NCI-H2029 (cell line): Measurements from ENCODE around the gene ALDOA.
"Not testable (repeated sequence)": the region's sequence is repeated elsewhere in the genome, so short reads cannot be mapped to it uniquely, and the experiment has no call there.

ENCODE experiments used
- DNase-seq: peaks from one replicate; lab custom pipeline; 2025; lab: John Stamatoyannopoulos, UW

Gene ALDOA

DNA sequence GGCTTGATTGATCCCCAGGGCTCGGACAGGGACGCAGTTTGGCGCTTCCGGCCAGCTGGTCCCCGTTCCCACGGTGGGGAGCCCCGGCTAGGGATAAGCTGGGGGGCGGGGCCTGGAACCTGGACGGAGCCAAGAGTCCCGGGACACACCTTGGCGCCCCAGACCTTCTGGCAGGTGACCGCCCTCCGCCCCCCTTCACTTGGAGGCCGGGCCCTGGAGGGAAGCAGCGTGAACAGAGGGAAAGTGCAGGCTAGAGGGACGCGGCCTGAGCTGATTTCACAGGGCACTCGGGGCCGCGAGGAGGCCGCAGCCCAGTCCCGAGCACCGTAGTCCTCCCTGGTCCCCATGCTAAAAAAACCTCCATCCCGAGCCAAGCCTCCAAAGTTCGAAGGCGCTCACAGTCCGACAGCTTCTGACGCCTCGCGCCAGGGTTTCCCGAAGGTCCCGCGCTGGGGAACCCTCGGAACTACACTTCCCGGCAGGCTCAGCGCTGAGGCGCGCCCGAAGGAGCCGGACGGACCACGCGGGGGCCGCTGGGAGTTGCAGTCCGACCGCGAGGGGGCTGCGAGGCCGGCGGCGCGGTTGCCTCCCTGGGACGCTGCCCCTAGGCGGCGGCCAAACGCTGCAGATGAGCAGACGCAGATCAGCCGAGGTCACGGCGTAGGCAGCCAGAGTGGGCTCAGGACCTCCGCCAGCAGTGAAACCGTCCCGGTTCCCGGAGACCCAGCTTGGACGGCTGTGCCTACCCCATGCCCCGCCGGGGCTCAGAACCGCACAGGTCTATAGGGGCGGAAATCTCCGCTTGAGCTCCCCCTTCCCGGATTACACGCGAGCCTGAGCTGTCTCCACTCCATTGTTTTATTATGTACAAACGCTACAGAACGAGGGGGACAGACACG lies 26.2 kb downstream of the ALDOA start, which contains the start of gene TBX6:
Gene TBX6 (minus strand): TSS at position 451 of the 899 bp plus-strand sequence. CDS start 731 bp downstream, outside the sequence.
- peak; percentile 85 for DNase-seq

DNA sequence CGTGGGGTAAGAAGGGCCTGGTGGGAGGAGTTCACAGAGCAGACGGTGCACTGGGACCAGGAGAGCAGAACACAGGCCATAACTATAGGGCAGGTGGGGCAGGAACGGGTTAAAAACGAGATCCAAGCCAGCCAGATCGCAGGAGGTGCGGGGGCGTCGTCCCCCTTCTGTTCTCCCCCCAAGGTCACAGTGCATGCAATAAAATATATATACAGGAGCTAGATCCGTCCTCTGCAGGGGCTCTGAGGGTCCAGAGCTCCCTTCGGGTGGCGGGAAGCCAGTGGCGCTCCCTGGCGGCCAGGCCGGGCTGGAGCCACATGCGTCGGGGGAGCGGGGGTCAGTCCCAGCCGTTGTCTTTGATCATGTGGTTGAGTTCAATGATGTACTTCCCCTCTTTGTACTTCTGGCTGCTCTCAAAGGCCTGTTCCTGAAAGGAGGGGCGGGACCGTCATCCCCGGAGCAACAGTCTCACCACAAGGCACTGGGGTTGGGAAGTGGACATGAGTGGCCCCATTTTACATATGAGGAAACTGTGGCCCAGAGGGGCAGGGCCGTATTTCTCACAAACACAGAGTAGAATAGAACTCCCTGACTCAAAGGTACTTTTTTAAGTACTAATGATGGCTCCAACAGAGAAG lies 26.9 kb downstream of the ALDOA start:
- peak; percentile 81 for DNase-seq

DNA sequence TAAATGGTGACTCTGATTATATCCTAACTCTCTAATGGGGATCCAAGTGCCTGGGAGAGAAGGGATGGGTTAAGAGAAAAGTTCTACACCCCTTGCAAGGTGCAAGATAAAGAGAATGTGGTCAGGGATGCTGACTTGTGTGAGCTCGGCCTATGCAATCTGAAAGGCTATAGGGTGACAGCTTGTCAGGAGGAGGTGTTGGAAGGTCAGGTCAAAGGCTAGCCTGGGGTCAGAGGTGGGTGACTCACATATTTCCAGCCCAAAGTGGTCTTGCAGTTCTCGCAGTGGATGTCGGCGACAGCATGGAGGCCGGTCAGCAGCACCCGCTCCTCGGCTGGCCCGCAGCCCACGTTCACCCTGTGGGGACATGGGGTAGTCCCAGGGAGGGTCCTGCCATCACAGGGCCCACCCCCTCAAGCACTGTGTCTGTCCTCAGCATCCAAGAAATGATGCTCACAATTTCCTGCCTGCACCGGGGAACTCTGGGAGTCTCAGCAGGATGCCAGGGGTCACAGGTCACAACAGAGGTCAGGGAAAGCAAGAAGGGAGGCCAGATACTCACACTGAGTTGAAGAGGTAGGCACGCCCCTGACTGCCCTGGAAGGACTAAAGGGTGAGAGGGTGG lies 29.1 kb downstream of the ALDOA start:
- DNase-seq = no peak

DNA sequence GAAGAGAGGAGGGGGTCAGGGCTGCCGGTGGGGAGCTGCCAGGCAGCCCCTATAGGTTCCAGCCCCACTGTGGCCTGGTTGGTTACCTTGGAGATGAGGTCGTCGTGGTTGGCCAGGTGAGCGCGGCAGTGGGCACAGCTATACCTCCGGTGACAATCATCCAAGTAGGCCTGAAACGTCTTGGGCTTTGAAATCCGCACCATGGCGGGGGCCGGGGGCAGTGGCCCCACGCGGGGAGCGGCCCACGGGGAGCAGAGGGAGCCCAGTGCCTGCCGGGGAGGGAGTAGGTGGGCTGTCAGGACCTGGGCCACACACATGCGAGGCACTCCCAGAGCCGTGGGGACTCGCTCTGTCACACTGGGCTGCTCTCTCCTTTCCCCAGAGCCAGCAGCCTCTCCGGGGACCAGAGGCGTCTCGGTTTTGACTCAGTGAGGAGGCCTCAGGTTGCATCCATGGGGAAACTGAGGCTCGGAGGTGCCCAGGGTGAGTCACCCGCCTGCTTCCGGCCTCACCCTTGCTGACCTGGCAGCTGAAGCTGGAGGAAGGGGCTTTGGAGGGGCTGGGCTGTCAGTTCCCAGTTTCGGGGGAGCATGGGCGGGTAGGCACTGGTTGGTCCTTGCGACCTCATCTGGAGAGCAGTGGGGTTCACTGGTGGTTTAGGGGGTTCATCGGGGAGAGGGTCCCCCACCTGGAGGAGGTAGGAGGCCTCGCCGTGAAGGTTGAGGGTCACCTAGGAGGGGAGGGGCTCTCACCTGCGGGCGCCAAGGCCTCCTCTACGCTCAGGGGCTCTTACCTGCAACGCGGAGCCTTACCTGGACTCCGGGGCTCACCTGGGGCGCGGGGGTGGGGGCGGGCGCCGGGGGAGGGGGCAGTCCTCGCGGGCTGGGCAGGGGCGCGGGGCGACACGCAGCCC lies 29.9 kb downstream of the ALDOA start:
- no peak for DNase-seq

DNA sequence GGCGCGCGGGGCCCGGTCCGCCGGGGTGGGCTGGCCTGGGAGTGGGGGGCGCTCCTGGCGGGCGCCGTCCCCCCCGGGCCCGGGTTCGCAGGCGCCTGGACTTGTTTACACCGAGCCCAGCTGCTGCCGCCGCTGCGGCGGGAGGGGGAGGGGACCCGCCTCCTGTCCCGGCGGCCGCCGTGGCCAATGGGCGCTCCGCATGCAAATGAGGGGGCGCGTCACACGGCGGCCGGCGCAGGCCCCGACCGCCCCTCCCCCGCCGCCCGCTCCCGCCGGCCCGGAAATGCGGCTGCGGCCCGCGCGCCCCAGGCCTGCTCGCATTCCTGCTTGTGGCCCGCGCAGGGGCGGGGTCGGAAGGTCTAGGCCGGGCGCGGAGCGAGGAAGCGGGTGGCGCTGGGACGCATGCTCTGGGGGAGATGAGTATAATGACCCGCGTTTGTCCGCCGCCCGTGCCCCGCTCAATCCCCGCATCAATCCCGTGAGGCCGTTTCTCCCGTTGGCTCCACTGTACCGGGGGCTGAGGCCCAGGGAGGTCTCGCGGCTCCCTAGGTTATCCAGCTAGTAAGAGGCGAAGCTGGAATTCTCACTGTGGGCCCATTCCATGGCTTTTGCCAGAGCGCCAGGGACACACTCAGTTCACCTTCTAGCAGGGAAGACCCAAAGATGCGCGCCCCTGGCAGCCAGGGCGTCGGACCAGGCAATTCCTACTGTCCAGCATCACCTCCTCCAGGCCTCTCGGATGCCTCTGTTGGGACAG lies 30.7 kb downstream of the ALDOA start, which contains the start of gene YPEL3:
Gene YPEL3 (minus strand): TSS at position 109 of the 757 bp plus-strand sequence. CDS start 731 bp downstream, outside the sequence.
- peak; percentile 80 for DNase-seq

DNA sequence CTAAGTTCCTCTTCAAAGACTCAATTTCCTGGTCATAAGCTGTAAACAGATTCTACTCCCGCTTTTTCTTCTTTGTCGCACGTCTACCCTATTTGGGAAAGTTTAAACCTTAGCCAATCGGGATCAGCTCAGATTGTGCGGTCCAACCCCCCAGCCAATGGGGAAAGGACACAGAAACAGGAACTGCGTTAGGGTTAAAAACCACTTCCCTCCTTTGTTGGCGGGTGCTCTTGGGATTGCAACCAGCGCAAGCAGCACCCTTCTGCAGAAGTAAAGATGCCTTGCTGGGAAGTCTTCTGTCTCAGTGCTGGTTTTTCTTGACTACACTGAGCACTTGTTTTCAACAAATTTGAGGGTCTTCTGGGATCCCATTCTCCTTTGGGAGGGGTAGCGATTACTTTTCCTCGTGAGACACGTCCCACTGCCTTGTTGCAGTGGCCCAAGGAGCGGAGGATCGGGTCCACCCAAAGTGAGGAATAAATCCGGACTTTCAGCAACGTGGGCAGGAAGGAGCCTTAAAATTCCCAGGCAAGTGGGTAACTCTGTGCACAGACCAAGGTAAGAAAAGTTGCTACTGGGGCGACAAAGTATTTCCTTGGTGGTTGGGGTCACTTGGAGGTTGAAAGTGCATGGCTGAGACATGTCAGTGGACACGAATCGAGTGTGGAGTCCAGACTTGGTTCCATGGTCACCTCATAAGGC lies 31.5 kb downstream of the ALDOA start:
- no peak for DNase-seq

DNA sequence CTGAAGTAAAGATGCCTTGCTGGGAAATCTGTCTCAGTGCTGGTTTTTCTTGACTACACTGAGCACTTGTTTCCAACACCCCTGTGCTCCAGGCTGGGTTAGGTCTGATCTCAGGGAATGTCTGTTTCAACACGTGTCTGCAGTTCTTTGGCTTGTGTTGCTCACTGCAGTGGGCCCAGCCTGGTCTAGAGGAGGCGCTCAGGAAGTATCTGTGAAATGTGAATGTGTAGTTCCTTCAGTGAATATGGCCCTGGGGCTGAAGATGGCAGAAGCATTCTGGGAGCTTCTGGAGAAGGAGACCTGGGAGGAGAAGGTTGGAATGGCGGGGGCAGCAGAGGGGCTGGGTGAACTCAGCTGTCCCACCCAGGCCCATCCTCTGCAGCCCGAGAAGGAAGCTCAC lies 38.5 kb downstream of the ALDOA start:
- DNase-seq = no peak

DNA sequence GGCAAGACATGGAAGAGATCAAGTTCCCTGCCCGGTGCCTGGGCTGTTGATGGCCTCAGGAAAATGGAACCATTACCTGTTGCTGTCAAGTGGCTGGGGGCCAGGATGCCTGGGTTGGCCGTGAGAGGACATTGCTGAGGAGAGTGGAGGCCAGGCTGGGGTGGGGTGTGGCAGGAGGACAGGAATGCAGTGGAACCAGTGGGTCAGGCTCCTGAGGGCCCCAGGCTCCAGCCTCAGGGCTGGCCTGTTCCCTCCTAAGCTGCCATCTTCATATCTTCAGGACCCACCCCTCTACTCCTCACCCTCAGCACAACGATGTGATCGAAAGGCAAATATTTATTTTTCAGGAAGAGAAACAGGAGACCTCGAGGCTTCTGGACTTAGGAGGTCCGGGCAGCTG lies 38.9 kb downstream of the ALDOA start:
- no peak for DNase-seq

DNA sequence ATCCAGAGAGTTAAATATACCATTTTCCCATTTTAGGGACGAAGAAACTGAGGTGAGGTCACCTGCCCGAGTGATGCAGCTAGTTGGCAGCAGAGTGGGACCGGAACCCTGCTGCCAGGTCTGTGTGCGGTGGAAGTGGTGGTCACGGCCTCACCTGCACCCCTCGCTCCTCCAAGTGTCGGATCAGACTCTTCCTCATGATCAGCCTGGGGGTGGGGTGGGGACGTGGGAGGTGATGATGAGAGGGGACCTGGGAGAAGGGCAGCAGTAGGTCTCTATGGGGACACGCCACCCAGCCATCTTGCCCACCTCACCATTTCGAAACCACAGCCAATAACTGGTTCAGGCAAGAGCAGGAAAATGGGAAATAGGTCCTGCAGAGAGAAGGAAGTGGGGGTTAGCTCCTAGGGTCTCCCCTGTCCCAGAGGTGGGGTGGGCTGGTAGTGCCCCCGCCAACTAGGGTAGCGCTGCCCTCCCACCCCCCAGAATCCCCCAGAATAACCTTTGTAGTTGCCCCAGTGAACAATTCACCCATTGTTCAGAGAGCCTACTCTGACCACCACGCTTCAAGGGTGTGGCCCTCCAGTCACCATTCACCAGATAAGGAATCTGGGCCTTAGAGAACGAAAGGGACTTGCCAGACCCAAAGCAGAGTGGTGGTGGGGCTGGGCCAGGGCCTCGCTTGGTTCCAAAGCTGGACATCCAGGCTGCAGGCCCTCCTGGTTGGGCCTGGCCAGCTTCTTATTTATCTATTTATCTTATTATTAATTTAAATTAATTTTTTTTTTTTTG lies 42.7 kb downstream of the ALDOA start:
- no peak for DNase-seq

DNA sequence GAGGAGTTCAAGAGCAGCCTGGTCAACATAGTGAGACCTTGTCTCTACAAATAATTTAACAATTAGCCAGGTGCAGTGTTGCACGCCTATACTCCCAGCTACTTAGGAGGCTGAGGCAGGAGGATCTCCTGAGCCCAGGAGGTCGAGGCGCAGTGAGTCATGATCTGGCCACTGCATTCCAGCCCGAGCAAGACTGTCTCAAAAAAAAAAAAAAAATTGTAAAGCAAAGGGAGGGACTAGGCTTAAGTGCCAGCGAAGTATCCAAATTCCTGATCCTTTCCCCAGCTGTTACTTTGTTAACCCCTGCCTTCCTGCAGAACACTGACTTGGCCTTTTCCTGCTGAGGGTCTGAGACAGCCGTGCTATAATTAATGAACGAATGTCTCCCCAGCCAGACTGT lies 45.1 kb downstream of the ALDOA start:
- DNase-seq = no peak

DNA sequence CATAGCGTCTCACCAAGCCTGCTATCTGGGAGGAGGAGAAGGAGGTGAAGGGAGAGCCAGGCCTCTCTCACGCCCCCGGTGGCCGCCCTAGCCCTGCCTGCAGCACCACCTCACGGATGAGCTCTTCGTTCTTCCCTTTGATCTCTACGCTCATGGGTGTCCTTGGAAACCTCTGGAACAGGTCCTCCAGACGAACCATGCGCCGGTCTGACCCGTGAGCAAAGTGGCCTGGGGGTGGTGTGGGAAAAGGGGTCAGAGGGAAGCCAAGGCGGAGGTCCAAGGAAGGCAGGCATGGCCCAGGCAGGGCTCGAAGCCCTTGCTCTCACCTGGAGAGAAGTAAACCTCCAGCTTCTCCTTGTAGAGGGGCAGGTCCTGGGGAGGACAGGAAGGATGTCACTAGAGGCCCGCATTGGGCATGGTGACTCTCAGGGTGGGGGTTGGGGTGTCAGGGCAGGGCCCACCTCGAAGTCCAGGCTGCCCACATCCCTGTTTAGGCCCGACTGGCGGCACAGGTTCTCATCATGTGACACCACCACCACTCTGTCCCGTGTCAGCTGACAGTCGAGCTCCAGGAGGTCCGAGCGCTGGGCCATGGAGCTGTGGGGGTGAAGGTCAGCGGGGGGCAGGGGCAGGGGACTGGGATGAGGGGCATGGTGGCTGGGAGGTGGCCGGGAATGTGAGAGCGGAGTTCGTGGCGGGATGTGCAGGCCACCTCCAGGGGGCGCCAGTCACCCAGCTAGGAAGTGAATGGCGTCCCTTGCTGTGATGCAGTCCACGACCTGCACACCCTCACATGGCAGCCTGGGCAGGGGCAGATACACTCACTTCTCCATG lies 46.9 kb downstream of the ALDOA start:
- no peak for DNase-seq

DNA sequence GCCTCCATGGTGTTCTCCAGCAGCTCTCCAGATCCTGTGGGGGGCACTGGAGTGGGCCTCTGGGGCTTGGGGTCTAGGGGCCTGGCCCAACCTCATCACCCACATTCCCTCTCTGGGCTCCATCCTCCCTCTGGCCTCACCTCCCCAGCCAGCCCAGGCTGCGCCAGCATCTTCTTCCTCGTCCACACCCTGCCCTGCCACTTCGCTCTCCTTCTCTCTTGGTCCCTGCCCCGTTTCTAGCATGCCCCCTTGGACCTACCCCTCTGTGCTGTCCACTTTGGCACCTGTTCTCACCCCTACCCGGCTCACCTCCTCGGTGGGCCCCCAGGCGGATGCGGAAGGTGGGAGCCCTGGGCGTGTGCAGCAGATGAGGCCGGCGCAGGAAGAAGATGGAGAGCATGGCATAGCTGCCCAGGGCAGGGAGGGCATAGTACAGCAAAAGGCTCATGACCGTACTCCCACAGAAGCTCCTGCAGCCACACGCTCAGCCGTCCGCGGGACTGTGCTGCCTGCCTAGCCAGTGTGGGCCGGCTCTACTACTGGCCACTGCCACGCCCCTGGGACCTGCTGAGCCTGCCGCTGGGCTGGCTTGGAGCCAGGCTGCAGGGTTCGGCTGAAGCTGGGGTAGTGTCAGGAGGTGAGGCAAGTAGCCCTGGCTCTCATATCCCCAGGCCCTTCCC lies 47.6 kb downstream of the ALDOA start, which contains the start of gene GDPD3:
Gene GDPD3 (minus strand): TSS at position 507 of the 680 bp plus-strand sequence. CDS start 59 bp downstream, at position 448.
- DNase-seq = no peak

DNA sequence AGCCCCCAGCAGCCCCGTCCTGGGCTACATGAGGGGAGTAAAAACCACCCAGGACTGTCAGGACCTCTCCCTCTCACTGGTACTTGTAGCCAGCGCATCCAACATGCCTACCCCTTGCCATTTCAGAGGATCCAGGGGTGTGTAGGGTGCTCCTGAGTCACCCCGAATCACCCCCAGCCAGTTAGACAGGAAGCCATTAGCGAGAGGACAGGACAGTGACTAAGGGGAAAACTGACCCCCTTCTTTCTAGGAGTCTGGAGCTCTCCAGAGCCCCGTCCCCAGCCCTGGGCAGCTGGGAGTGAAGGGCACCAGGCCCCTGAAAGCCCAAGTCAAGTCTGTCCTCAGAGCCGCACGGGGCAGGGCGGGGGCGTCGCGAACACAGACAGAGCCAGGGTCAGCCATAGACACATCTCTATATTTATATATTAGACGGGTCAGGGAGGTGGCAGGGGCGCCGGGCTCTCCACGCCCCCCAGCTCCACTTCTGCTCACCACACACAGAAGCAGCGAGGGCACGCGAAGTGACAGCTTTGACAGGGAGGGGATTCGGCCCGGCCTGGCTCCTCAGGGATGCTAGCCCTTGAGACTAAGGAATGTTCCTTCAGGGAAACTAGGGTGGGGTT lies 48.3 kb downstream of the ALDOA start:
- no peak for DNase-seq

DNA sequence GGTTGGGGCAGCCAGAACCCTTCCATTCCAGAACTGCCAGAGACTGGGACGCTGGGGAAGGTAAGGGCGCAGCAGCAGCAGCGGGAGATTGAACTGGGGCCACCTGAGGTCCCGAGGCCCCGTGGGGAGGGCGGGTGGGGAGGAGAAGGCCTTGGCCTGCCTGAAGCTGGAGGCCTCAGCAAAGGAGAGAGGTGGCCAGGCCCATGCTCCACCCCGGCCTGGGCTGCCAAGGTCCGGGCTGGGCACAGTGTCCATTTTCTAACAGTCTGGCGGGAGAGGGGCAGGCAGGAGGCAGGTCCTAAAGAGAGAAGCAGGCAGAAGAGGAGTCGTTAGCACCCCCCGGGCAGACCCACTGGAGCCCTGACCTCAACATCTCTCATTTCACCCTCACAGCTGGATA lies 48.9 kb downstream of the ALDOA start:
- no peak for DNase-seq

DNA sequence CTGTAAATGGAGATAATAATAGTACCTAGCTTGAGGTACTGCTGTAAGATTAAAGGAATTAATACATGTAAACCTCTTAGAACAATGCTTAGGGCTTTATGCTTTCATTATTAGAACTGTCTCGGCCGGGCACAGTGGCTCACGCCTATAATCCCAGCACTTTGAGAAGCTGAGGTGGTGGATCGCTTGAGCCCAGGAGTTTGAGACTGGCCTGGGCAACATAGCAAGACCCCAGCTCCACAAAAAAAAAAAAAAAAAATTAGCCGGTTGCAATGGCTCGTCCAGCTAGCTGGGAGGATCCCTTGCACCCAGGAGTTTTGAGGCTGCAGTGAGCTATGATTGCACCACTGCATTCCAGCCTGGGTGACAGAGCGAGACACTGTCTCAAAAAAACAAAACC lies 49.3 kb downstream of the ALDOA start:
- DNase-seq = not testable (repeated sequence)

DNA sequence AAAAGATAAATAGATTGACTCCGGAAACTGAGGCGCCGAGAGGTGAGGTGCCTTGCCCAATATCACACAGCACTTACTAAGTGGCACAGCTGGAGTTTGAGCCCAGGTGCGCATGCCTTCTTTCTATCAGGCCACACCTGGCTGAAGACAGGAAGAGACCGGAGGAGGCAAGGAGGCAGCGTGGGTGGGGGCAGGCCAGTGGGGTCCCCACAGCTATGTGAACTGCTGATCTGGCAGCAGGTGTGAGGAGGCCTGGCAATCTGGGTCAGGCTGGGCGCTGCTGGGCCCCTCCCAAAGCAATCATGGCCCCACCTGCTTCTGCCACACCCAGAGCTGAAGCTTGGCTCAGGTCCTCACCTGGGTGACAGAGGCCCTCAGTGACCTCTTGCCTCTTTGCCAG lies 49.7 kb downstream of the ALDOA start:
- DNase-seq = no peak
